Stimulated activated naive CD8-positive, alpha-beta T cell treated with anti-CD3 and anti-CD28 coated beads, Interleukin-15, Interleukin-2, amounts not matched to agents 100 ng/mL and 50 ng/mL, for 24 hours (primary cell): Measurements from ENCODE around the gene FHOD3.

ENCODE experiments used
- H3K27ac Mint-ChIP-seq: one replicate; pipeline ENCODE4 v1.8.0; 2021; ENCODE audit warnings: mild to moderate bottlenecking, mixed read lengths
- H3K27me3 Mint-ChIP-seq: one replicate; pipeline ENCODE4 v1.8.0; 2021; ENCODE audit warnings: mixed read lengths
- H3K36me3 Mint-ChIP-seq: one replicate; pipeline ENCODE4 v1.8.0; 2021; ENCODE audit warnings: low read depth, mixed read lengths
- H3K4me1 Mint-ChIP-seq: one replicate; pipeline ENCODE4 v1.8.0; 2021; ENCODE audit warnings: low read depth, mixed read lengths
- H3K4me3 Mint-ChIP-seq: one replicate; pipeline ENCODE4 v1.8.0; 2021; ENCODE audit warnings: mild to moderate bottlenecking, mixed read lengths
- H3K9me3 Mint-ChIP-seq: one replicate; pipeline ENCODE4 v1.8.0; 2021; ENCODE audit warnings: mixed read lengths

Gene FHOD3

DNA sequence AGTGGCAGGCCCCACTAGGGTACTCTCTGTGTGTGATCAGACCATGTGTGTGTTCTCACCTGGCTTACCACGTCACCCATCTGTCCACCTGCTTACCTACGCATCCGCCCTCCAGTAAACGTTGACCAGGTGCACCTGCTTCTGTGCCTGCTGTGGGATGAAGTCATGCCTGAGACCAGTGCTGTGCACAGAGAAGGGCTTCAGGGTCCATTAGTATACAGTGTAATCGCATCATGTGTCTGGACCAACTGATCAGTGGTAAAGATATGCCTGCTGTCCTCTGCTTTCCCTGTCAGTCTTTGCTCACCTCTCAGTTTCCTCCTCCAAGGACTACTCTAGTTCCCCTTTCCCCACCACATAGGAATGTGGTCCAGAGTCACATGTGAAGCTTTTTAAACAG is 109.3 kb downstream of the FHOD3 start:
- peaks cover 3% of the 10 kb centered on the region for H3K27me3 Mint-ChIP-seq
- no peaks in the 10 kb centered on the region for H3K4me1 Mint-ChIP-seq
- no peak overlapping the region for H3K27ac Mint-ChIP-seq
- H3K9me3 Mint-ChIP-seq, result no peaks in the 10 kb centered on the region
- no peak overlapping the region for H3K4me3 Mint-ChIP-seq
- H3K36me3 Mint-ChIP-seq, result no peaks in the 10 kb centered on the region

DNA sequence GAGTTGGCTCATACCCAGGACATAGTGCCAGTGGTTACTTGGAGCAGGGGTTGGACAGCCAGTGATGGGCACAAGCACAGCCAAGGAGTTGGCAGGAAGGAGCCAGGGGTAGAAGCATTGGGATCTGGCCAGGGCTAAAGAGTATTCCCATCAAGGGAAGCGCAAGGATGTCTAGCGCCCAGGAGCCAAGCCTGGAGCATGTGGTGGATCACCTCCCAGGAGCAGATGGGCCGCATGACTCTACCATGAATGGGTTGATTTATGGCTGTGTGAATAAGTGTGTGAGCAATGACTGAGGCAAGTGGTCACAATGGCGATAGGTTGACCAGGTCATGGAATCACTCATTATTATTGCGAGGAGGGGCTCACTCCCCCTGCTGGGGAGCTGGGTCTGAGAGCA is 111.1 kb downstream of the FHOD3 start:
- Mint-ChIP-seq H3K36me3 (no peaks in the 10 kb centered on the region), H3K27me3 (peaks cover 3% of the 10 kb centered on the region), H3K27ac (no peak overlapping the region), H3K9me3 (no peaks in the 10 kb centered on the region), H3K4me3 (no peak overlapping the region), H3K4me1 (no peaks in the 10 kb centered on the region)

DNA sequence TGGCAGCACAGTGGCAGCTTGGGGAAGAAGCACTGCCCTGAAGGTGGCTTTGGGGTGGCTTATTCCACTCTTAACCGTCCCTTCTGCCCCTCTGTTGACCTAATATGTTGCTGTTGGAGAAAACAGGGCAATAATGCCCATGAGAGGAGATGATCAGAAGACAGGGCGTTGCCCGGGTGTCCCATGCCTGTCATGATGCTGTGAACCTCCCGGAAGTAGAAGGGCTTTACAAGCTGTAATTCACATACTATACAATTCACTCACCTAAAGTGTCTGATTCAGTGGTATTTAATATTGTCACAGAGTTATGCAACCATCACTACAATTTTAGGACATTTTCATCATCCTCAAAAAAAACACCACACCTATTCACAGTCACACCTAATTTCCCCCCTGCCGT is 112.3 kb downstream of the FHOD3 start:
- Mint-ChIP-seq H3K4me3 (no peak overlapping the region), H3K27ac (no peak overlapping the region), H3K4me1 (no peaks in the 10 kb centered on the region), H3K36me3 (no peaks in the 10 kb centered on the region), H3K27me3 (peaks cover 3% of the 10 kb centered on the region), H3K9me3 (no peaks in the 10 kb centered on the region)

DNA sequence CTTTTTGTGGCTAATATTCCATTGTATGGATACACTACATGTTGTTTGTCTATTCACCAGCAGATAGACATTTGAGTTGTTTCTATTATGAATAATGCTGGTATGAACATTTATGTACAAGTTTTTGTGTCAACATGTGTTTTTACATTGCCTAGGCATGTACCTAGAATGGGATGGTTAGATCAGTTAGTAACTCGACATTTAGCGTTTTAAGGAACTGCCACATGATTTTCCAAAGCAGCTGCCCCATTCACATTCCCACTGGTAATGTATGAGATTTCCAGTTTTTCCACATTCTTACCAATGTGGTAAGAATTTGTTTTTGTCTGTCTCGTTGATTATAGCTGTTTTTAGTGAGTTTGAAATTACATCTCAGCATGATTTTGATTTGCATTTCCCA is 112.8 kb downstream of the FHOD3 start:
- no peak overlapping the region for H3K27ac Mint-ChIP-seq
- H3K27me3 Mint-ChIP-seq, result peaks cover 7% of the 10 kb centered on the region
- H3K9me3 Mint-ChIP-seq, result no peaks in the 10 kb centered on the region
- no peaks in the 10 kb centered on the region for H3K36me3 Mint-ChIP-seq
- H3K4me1 Mint-ChIP-seq, result no peaks in the 10 kb centered on the region
- H3K4me3 Mint-ChIP-seq, result no peak overlapping the region

DNA sequence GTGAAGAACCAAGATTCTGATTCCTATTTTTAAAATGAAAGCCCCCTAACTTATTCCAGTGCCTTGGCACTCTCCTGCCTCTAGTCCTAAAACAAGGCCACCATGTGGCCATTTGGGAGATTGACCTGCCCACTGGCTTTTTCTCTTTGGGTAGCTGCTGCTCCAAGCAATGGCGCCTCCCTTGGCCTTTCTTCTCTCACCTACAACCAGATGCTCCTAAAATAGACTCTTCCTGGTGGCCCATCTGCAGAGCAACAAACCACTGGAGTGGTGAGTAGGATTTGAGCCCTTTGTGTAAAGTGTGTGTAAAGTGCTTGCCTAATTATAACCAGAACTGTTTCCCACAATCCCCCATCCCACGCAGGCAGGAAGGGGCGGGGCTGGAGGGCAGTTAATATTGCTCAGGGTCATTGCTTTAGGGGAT is 114.2 kb downstream of the FHOD3 start:
- no peaks in the 10 kb centered on the region for H3K9me3 Mint-ChIP-seq
- no peak overlapping the region for H3K4me3 Mint-ChIP-seq
- H3K27ac Mint-ChIP-seq, result no peak overlapping the region
- no peaks in the 10 kb centered on the region for H3K36me3 Mint-ChIP-seq
- H3K4me1 Mint-ChIP-seq, result no peaks in the 10 kb centered on the region
- peaks cover 11% of the 10 kb centered on the region for H3K27me3 Mint-ChIP-seq

DNA sequence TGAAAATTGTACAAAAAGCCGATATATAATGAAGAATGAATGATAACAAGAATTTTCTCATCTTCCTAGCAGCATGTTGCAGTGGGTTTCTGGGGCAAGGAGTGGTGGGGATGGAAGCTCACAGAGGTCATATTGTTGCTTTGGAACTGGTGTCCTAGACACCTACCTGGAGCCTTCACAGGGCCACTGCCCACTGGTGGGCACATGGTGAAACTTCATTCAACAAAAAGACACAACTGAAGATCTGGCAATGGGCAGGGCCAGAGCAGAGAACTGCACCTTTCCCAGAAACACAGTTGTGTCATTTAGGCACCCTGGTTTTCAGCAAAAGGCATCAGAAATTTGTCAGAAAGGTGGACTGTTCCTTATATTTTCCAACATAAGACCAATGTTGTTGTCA is 115.3 kb downstream of the FHOD3 start:
- H3K27me3 Mint-ChIP-seq, result peaks cover 11% of the 10 kb centered on the region
- no peaks in the 10 kb centered on the region for H3K36me3 Mint-ChIP-seq
- no peak overlapping the region for H3K27ac Mint-ChIP-seq
- no peak overlapping the region for H3K4me3 Mint-ChIP-seq
- H3K9me3 Mint-ChIP-seq, result no peaks in the 10 kb centered on the region
- no peaks in the 10 kb centered on the region for H3K4me1 Mint-ChIP-seq

DNA sequence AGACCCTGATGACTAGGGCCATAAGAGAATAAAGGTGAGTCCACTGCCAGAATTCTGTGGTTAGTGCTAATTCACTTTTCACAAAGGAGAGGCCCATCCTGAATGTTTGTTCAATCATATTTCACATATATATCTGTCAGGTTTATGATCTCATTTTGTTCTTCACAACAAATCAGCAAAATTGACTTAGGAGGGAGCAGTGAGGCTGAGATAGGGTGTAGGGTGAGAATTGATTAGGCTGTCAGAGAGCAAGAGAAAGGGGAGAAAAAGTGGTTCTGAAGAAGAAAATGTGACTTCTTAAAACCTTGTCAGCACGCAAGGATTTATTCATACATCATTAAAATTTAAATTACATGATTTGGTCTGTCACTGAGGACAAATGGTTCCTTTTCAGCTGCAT is 117.7 kb downstream of the FHOD3 start:
- Mint-ChIP-seq H3K27ac (no peak overlapping the region), H3K9me3 (no peaks in the 10 kb centered on the region), H3K27me3 (peaks cover 11% of the 10 kb centered on the region), H3K4me1 (no peaks in the 10 kb centered on the region), H3K4me3 (no peak overlapping the region), H3K36me3 (no peaks in the 10 kb centered on the region)

DNA sequence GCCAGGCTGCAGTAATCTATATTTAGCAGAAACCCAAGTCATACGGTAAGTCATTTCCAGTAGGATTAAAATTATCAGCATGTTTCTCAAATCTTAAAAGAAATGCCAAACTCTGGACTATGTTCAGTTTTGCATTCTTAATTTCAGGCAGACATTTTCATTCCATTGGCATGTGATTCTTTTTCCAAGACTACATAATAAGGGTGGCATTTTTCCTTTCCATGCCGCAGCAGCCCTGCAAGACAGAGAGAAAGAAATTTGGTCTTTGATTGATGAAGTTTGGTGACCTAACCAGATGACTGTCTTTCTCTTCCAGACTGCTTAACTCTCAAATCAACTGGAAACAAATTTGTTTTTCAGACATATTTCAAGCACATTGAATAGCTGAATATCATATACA is 118.1 kb downstream of the FHOD3 start:
- H3K4me3 Mint-ChIP-seq, result no peak overlapping the region
- no peaks in the 10 kb centered on the region for H3K9me3 Mint-ChIP-seq
- H3K4me1 Mint-ChIP-seq, result no peaks in the 10 kb centered on the region
- no peak overlapping the region for H3K27ac Mint-ChIP-seq
- H3K27me3 Mint-ChIP-seq, result peaks cover 12% of the 10 kb centered on the region
- H3K36me3 Mint-ChIP-seq, result no peaks in the 10 kb centered on the region

DNA sequence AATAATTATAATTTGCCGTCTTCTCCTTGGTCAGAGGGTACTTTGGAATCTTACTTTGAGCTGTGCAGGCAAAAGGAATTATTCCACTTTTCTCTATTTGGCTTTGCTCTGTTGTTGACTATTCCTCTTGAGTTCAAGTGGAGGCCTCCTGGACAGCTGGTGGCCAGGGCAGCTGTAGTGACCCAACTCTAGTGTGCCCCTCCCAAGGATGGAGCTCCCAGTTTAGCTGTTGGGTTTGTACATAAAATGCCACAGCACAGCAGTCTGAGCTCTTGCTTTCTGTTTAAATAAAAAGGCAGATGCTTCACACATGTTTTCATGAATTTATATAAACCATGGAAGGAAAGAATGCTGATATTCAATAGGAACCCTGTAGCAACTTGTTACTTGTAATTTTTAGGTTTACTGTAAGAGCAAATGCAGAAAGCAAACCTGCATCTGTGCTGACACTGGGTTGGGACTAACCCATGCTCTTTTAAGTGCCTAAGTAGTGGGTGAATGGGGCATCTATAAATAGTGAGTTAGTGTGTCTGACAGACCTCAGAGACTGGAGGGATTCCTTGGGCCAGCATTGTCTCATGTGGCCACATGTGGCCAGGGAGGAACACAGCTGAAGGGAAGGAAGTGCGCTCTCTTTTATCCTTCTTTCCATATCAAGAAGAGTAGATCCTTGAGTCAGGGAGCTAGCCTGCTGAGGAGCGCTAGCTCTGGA is 121.8 kb downstream of the FHOD3 start:
- H3K27me3 Mint-ChIP-seq, result peaks cover 16% of the 10 kb centered on the region
- H3K27ac Mint-ChIP-seq, result no peak overlapping the region
- H3K4me1 Mint-ChIP-seq, result no peaks in the 10 kb centered on the region
- H3K9me3 Mint-ChIP-seq, result no peaks in the 10 kb centered on the region
- H3K36me3 Mint-ChIP-seq, result no peaks in the 10 kb centered on the region
- no peak overlapping the region for H3K4me3 Mint-ChIP-seq

DNA sequence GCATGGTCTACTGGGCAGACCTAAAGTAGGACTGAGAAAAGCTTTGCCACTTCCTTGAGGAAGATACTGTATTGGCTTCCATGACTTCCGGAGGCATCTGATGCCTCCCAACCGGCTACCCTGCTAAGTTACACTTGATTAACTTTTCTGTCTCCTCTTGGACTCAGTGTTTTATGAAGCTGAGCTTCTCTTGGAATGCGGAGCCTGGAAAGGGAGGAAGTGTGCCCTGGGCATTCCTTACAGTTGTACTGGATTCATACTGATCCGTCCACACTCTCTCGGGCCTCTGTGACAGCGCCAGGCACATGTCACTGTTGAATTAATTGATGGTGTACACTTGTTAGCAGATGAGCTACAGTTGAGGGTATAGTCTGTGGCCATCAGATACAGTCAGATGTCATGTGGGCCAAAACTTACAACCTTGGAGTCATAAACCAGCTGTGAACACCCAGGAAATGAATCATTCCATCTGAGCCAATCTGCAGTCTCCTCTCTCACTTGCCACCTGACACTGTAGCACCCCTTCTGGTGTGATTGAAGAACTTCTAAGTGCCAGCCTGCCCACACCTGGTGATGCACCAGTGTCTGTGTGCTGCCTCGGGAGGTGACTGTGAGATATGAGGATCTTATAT is 122.5 kb downstream of the FHOD3 start:
- H3K4me3 Mint-ChIP-seq, result no peak overlapping the region
- H3K9me3 Mint-ChIP-seq, result no peaks in the 10 kb centered on the region
- peaks cover 16% of the 10 kb centered on the region for H3K27me3 Mint-ChIP-seq
- H3K36me3 Mint-ChIP-seq, result no peaks in the 10 kb centered on the region
- no peak overlapping the region for H3K27ac Mint-ChIP-seq
- H3K4me1 Mint-ChIP-seq, result no peaks in the 10 kb centered on the region

DNA sequence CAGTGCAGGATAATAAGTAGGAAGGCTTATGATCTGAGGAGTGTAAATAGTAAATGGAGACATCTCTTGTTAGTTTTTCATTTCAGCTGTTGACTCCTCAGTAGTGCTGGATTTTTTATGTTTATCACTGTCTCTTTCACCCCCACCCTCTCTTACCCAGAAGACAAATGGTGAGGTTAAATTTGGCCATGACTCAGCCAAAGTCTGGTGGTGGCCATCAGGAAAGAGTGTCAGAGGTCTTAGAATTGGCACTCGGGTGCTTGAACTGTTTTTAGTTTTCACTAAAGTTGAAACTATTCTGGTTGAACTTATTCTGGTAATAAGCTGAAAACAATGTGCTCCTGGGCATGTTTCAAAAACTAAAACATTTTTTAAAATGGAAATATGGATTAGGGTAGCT is 123.3 kb downstream of the FHOD3 start:
- no peak overlapping the region for H3K27ac Mint-ChIP-seq
- H3K27me3 Mint-ChIP-seq, result peaks cover 12% of the 10 kb centered on the region
- H3K4me1 Mint-ChIP-seq, result no peaks in the 10 kb centered on the region
- H3K9me3 Mint-ChIP-seq, result no peaks in the 10 kb centered on the region
- no peak overlapping the region for H3K4me3 Mint-ChIP-seq
- no peaks in the 10 kb centered on the region for H3K36me3 Mint-ChIP-seq

DNA sequence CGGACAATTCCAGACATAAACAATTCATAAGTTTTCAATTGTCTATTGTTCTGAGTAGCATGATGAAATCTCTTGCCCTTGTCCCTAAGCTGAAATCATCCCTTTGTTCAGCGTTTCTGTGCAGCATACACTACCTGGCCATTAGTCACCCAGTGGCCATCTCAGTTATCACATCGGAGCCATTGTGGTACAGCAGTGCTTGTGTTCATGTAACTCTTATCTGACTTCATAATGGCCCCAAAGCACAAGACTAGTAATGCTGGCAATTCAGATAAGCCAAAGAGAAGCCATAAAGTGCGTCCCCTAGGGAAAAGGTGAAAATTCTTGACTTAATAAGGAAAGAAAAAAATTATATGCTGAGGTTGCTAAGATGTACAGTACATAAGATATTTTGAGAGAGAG is 127.2 kb downstream of the FHOD3 start:
- Mint-ChIP-seq H3K9me3 (no peaks in the 10 kb centered on the region), H3K4me3 (no peak overlapping the region), H3K27ac (no peak overlapping the region), H3K27me3 (peaks cover 18% of the 10 kb centered on the region), H3K36me3 (no peaks in the 10 kb centered on the region), H3K4me1 (no peaks in the 10 kb centered on the region)

DNA sequence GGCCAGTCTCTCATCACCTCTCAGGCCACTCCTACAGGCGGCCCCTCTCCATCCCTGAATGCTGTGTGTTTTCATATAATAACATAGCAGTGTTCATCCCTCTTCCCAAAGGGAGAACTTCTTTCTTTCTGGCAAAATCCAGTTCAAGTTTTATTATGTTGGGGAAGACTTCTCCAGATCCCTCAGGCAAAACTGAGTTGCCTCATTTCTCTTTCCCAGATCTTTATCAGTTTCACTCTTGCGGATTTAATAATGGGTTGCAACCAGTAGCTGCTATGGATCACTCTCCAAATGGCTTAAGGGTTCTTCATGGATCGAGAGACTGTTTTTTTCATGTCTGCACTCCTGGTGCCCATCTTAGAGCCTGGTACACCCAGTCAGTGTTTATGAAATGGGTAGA is 129.9 kb downstream of the FHOD3 start:
- H3K4me3 Mint-ChIP-seq, result no peak overlapping the region
- H3K9me3 Mint-ChIP-seq, result no peaks in the 10 kb centered on the region
- no peaks in the 10 kb centered on the region for H3K4me1 Mint-ChIP-seq
- no peak overlapping the region for H3K27ac Mint-ChIP-seq
- peaks cover 19% of the 10 kb centered on the region for H3K27me3 Mint-ChIP-seq
- no peaks in the 10 kb centered on the region for H3K36me3 Mint-ChIP-seq

DNA sequence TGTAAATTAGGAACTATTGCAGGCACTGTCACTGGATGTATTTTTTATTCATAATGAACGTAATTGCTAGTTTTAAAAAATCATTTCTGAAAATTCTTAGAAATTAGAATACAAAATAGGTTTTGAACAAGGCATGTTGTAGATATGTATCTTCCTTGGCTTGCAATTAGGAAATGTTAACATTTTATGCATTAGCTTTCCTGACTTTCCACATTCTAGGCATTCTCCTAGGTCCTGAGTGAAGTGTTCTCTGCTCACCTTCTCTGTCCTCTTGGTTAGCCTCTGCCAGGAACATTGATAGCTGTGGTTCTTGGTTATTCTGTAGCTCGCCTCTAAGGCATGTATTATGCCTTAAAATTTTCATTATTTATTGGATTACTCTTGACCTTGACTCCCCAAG is 130.3 kb downstream of the FHOD3 start:
- Mint-ChIP-seq H3K4me1 (no peaks in the 10 kb centered on the region), H3K27me3 (peaks cover 19% of the 10 kb centered on the region), H3K27ac (no peak overlapping the region), H3K36me3 (no peaks in the 10 kb centered on the region), H3K4me3 (no peak overlapping the region), H3K9me3 (no peaks in the 10 kb centered on the region)

DNA sequence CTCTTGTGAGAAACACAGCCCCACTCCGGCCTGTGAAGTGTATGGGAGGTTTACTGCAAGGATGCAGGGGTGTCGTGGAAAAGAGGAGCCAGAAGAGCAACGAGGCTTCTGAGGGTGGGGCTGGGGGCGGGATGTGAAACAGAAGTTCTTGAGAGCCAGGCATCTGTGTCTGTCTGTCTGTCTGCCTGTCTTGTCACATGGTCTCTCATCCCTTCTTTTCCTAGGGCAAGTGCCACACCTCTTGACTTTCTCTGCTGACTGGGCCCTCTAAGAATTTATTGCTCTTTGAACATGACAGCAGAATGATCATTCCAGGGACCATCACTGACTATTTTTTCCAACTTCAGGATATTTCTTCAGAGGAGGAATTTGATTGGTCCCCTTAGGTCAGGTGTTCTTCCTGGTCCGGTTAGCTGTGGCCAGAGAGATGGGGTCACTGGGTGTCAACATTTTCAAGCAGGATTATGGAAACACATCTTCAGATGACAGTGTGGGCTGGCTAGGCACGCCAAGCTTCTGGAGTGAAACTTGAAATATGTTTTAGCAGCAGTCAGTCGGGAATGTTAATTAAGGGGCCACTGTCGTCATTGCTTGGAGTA is 131.0 kb downstream of the FHOD3 start:
- H3K27ac Mint-ChIP-seq, result no peak overlapping the region
- no peaks in the 10 kb centered on the region for H3K4me1 Mint-ChIP-seq
- no peaks in the 10 kb centered on the region for H3K36me3 Mint-ChIP-seq
- no peak overlapping the region for H3K4me3 Mint-ChIP-seq
- H3K27me3 Mint-ChIP-seq, result peaks cover 19% of the 10 kb centered on the region
- H3K9me3 Mint-ChIP-seq, result no peaks in the 10 kb centered on the region
